ENCODE data around the gene SYT1.

GRCh38 chr12:79453820-79454219, 589.2 kb downstream of the SYT1 start:
- no peak for TF ChIP-seq CTCF (conservative IDR thresholded peaks at IDR 0.05 in 1 of 2, IDR thresholded peaks at IDR 0.05 in 1 of 2; ENCODE audit: low read depth in 1 of 2, low read length in 2 of 2)
- no peak for TF ChIP-seq EZH2 (IDR thresholded peaks at IDR 0.05; ENCODE audit: low read length, missing control alignments)
